ENCODE measurements around the gene CACNA1A.

DNA sequence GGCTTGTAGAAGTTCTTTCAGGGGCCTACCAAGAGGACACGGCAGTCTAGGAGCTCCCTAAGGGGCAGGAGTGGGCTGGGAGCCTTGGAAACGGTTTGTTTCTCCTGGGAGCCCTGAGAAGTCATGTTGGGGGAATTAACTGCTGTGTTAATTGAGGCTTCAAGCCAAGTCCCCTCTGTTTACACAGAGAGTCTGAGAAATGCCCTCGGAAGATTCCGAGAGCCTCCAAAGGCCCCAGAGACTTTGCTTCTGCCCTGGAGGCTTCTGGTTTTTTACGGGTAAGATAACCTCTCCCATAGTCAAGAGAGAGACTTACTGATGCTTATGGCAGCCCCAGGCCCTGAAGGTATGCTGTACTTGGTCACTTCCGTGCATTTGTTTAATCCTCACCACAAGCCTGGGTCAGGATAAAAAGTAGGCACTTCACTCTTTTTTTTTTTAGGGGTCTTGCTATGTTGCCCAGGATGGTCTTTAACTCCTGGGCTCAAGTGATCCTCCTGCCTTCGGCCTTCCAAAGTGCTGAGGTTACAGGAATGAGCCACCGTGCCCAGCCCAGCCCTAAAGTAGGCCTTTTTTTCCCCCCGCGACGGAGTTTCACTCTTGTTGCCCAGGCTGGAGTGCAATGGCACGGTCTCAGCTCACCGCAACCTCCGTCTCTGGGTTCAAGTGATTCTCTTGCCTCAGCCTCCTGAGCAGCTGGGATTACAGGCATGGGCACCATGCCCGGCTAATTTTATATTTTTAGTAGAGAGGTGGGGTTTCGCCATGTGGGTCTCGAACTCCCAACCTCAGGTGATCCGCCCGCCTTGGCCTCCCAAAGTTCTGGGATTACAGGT, 340.9 kb downstream of the CACNA1A start:
- TF ChIP-seq, protein P1, sequence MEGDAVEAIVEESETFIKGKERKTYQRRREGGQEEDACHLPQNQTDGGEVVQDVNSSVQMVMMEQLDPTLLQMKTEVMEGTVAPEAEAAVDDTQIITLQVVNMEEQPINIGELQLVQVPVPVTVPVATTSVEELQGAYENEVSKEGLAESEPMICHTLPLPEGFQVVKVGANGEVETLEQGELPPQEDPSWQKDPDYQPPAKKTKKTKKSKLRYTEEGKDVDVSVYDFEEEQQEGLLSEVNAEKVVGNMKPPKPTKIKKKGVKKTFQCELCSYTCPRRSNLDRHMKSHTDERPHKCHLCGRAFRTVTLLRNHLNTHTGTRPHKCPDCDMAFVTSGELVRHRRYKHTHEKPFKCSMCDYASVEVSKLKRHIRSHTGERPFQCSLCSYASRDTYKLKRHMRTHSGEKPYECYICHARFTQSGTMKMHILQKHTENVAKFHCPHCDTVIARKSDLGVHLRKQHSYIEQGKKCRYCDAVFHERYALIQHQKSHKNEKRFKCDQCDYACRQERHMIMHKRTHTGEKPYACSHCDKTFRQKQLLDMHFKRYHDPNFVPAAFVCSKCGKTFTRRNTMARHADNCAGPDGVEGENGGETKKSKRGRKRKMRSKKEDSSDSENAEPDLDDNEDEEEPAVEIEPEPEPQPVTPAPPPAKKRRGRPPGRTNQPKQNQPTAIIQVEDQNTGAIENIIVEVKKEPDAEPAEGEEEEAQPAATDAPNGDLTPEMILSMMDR (IDR thresholded peaks at IDR 0.05): no peak
- no peak for TF ChIP-seq POLR2A (IDR thresholded peaks at IDR 0.05)

Data from esophagus squamous epithelium (tissue), 4 donors.